ENCODE data around the gene STK11. TPM values are rescaled to one million over a fixed set of nuclear protein-coding genes. Genes with fewer than 3 reads are reported as not detected.
A peak's percentile ranks its signal among the peaks of the same experiment; 100 is the strongest.

Gene STK11
- total RNA-seq, 2 experiments from 2014 or later: 76.5 to 78.4 TPM

DNA sequence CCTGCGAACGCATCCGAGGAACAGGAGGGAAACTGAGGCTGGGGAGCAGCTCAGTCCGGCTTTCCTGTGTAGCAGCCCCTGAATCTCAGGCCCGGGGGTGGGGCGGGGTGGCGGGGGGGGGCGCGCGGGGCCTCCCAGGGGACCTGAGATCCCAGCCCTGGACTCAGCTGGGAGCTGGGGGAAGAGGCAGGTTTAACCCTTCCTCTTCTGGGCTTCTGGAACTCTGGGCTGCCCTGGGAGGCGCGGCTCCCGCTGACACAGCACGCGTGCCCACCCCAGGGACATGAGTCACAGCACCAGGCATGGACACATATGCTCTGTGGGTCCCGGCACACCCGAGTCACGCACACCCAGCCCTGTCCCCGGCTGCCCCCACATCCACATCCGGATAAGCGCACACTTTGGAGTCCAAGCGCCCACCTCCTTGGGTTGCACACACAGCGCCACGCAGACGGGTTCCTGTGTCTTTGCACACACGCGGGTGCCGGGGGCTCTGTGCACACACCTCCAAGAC is 60.1 kb downstream of the STK11 start:
- ChIA-PET POLR2A (interaction anchor here (1.4 kb wide), 1 partner anchor 9 kb away, joined by 3 read pairs; the partner anchor contains the start of gene FAM174C), CTCF (ENCODE audit: unreplicated experiment) (interaction anchor here (1.7 kb wide), 1 partner anchor 21 kb away, joined by 24 read pairs; no protein-coding TSS in a partner anchor)
- H3K4me3 ChIP-seq (ENCODE audit: low read depth, low read length, poor library complexity, severe bottlenecking): peak overlapping the region; percentile 82
- BruUV-seq (replicated peaks): no TSS peak
- peaks cover 17% of the 10 kb centered on the region for H3K36me3 ChIP-seq (ENCODE audit: insufficient read depth, low read length)
- H3K79me2 ChIP-seq (ENCODE audit: insufficient read depth, low read depth, low read length): peaks cover 30% of the 10 kb centered on the region
- TF ChIP-seq EZH2phosphoT487 (IDR thresholded peaks at IDR 0.05; ENCODE audit: borderline replicate concordance, low read depth, low read length): no peak
- TF ChIP-seq, protein P1, sequence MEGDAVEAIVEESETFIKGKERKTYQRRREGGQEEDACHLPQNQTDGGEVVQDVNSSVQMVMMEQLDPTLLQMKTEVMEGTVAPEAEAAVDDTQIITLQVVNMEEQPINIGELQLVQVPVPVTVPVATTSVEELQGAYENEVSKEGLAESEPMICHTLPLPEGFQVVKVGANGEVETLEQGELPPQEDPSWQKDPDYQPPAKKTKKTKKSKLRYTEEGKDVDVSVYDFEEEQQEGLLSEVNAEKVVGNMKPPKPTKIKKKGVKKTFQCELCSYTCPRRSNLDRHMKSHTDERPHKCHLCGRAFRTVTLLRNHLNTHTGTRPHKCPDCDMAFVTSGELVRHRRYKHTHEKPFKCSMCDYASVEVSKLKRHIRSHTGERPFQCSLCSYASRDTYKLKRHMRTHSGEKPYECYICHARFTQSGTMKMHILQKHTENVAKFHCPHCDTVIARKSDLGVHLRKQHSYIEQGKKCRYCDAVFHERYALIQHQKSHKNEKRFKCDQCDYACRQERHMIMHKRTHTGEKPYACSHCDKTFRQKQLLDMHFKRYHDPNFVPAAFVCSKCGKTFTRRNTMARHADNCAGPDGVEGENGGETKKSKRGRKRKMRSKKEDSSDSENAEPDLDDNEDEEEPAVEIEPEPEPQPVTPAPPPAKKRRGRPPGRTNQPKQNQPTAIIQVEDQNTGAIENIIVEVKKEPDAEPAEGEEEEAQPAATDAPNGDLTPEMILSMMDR (conservative IDR thresholded peaks at IDR 0.05; ENCODE audit: low read length): no peak
- H2AFZ ChIP-seq (ENCODE audit: low read length): no peak overlapping the region
- peaks cover 3% of the 10 kb centered on the region; the same call in 1 of the 2 replicates for H4K20me1 ChIP-seq (ENCODE audit: insufficient read depth, low read length)
- H3K9me3 ChIP-seq (ENCODE audit: low read length): no peaks in the 10 kb centered on the region
- no peaks in the 10 kb centered on the region for H3K9me2 ChIP-seq (ENCODE audit: insufficient read depth, low read length)
- peak overlapping the region; percentile 93 for H3K27ac ChIP-seq (ENCODE audit: low read depth, low read length, poor library complexity, severe bottlenecking)
- DNase-seq (ENCODE audit: low spot score): no peak
- peaks cover 69% of the 10 kb centered on the region for H3K4me1 ChIP-seq (ENCODE audit: insufficient read depth, low read length, poor library complexity, severe bottlenecking)
- intact Hi-C loops (cut with micrococcal nuclease; ENCODE audit: unreplicated experiment): loop anchor here (1.0 to 10.0 kb wide), 3 partner anchors 16 to 382 kb away; partner anchors contain the start of genes CNN2, RNU6-2 and TMEM259
- peak overlapping the region; percentile 97 for H3K4me2 ChIP-seq (ENCODE audit: low read length)

DNA sequence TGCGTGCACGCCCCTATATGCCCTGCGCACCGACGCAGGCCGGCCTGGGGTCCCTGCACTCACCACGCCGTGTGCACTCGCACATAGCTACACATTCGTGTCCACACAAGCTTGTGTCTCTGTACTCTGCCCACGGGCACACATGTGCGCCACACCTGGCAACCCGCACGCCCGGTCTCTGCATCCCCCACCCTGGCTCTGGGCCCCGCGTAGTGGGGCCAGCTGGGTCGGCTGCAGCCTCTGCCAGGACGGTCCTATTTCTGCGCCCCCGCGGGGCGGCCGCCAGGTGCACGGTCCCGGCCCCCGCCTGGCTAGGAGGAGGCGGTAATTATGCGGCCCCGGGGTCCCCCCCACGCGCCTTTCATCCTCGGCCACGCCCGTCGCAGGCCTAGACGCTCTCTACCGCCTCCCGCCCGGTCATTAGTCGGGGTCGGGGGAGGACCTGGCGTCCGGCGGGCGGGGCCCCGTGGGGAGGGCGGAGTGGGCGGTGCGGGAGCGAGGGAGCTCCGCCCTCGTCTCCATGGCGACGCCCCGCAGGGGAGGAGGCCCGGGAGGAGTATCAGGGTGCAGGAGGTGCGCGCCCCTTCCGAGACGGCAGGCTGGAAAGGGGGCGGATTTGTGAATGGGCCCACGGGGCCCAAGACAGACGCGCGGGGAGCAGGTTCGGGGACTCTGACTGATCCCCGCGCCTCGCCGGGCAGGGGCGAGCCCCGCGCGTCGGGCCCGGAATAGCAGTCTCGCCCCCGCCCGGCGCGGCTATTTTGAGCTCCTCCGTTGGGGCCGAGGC is 60.7 kb downstream of the STK11 start:
- H3K4me1 ChIP-seq (ENCODE audit: insufficient read depth, low read length, poor library complexity, severe bottlenecking): peaks cover 76% of the 10 kb centered on the region
- DNase-seq (ENCODE audit: low spot score): peak; percentile 93
- peaks cover 3% of the 10 kb centered on the region; the same call in 1 of the 2 replicates for H4K20me1 ChIP-seq (ENCODE audit: insufficient read depth, low read length)
- peak overlapping the region; percentile 97 for H3K4me2 ChIP-seq (ENCODE audit: low read length)
- TF ChIP-seq, protein P1 (conservative IDR thresholded peaks at IDR 0.05; ENCODE audit: low read length): no peak
- no peak for TF ChIP-seq EZH2phosphoT487 (IDR thresholded peaks at IDR 0.05; ENCODE audit: borderline replicate concordance, low read depth, low read length)
- peaks cover 23% of the 10 kb centered on the region for H3K36me3 ChIP-seq (ENCODE audit: insufficient read depth, low read length)
- H3K79me2 ChIP-seq (ENCODE audit: insufficient read depth, low read depth, low read length): peaks cover 37% of the 10 kb centered on the region
- ChIA-PET CTCF (ENCODE audit: unreplicated experiment) (interaction anchor here (0.6 to 1.7 kb wide), 2 partner anchors 15 to 22 kb away, joined by 3 to 24 read pairs; no protein-coding TSS in a partner anchor), POLR2A (interaction anchor here (1.0 to 1.4 kb wide), 2 partner anchors 9 to 22 kb away, joined by 3 to 4 read pairs; partner anchors contain the start of gene FAM174C)
- H2AFZ ChIP-seq (ENCODE audit: low read length): peak overlapping the region; percentile 32; the same call in 1 of the 2 replicates
- intact Hi-C loops (cut with micrococcal nuclease; ENCODE audit: unreplicated experiment): loop anchor here (1.0 to 10.0 kb wide), 3 partner anchors 17 to 381 kb away; partner anchors contain the start of genes CNN2, RNU6-2 and TMEM259
- H3K27ac ChIP-seq (ENCODE audit: low read depth, low read length, poor library complexity, severe bottlenecking): peak overlapping the region; percentile 93
- no peaks in the 10 kb centered on the region for H3K9me3 ChIP-seq (ENCODE audit: low read length)
- H3K9me2 ChIP-seq (ENCODE audit: insufficient read depth, low read length): no peaks in the 10 kb centered on the region
- BruUV-seq (replicated peaks): no TSS peak
- peak overlapping the region; percentile 82 for H3K4me3 ChIP-seq (ENCODE audit: low read depth, low read length, poor library complexity, severe bottlenecking)
